Measurements from ENCODE around the gene FBXO44. TPM values are rescaled to one million over a fixed set of nuclear protein-coding genes. Genes with fewer than 3 reads are reported as not detected.
"Not testable (repeated sequence)": the region's sequence is repeated elsewhere in the genome, so short reads cannot be mapped to it uniquely, and the experiment has no call there.

FBXO44 gene
- total RNA-seq: 6.4 and 9.6 TPM in 2 replicates

GRCh38 chr1:11654137-11654938 is at the start of gene FBXO44, which contains the start of gene FBXO2:
Gene FBXO44 (plus strand): TSS chr1:11654877. CDS start chr1:11655836, 959 bp downstream.
Gene FBXO2 (minus strand): TSS chr1:11654429. CDS start chr1:11654340, 89 bp downstream.
- DNase-seq (ENCODE audit: low read depth in 2 of 2): peak in 1 of 2 donors; percentile 34

GRCh38 chr1:11606775-11607174 is 47.9 kb upstream of the FBXO44 start:
- DNase-seq (ENCODE audit: low read depth in 2 of 2): no peak

GRCh38 chr1:11608596-11609130 is 46.0 kb upstream of the FBXO44 start:
- DNase-seq (ENCODE audit: low read depth in 2 of 2): not testable (repeated sequence)

GRCh38 chr1:11609378-11609777 is 45.3 kb upstream of the FBXO44 start:
- DNase-seq (ENCODE audit: low read depth in 2 of 2): not testable (repeated sequence)

GRCh38 chr1:11610629-11611180 is 44.0 kb upstream of the FBXO44 start:
- DNase-seq (ENCODE audit: low read depth in 2 of 2): no peak

GRCh38 chr1:11611638-11612327 is 42.9 kb upstream of the FBXO44 start:
- DNase-seq (ENCODE audit: low read depth in 2 of 2): no peak

- no peak for DNase-seq (ENCODE audit: low read depth in 2 of 2)
Observed at GRCh38 chr1:11613347-11613746, 41.3 kb upstream of the FBXO44 start.

- no peak for DNase-seq (ENCODE audit: low read depth in 2 of 2)
Observed at GRCh38 chr1:11615090-11615489, 39.6 kb upstream of the FBXO44 start.

GRCh38 chr1:11616766-11617165 is 37.9 kb upstream of the FBXO44 start:
- DNase-seq (ENCODE audit: low read depth in 2 of 2): no peak

GRCh38 chr1:11617314-11617713 is 37.4 kb upstream of the FBXO44 start:
- no peak for DNase-seq (ENCODE audit: low read depth in 2 of 2)

GRCh38 chr1:11617741-11618140 is 36.9 kb upstream of the FBXO44 start:
- DNase-seq (ENCODE audit: low read depth in 2 of 2): no peak

GRCh38 chr1:11620405-11620804 is 34.3 kb upstream of the FBXO44 start:
- no peak for DNase-seq (ENCODE audit: low read depth in 2 of 2)

- DNase-seq (ENCODE audit: low read depth in 2 of 2): no peak
Observed at GRCh38 chr1:11620924-11621323, 33.8 kb upstream of the FBXO44 start.

- no peak for DNase-seq (ENCODE audit: low read depth in 2 of 2)
Observed at GRCh38 chr1:11622398-11622797, 32.3 kb upstream of the FBXO44 start.

GRCh38 chr1:11623702-11624101 is 31.0 kb upstream of the FBXO44 start:
- no peak for DNase-seq (ENCODE audit: low read depth in 2 of 2)

- DNase-seq (ENCODE audit: low read depth in 2 of 2): no peak
Observed at GRCh38 chr1:11626551-11626950, 28.1 kb upstream of the FBXO44 start.

GRCh38 chr1:11628767-11629166 is 25.9 kb upstream of the FBXO44 start:
- no peak for DNase-seq (ENCODE audit: low read depth in 2 of 2)

GRCh38 chr1:11629184-11630016 is 25.3 kb upstream of the FBXO44 start:
- DNase-seq (ENCODE audit: low read depth in 2 of 2): no peak

- DNase-seq (ENCODE audit: low read depth in 2 of 2): no peak
Observed at GRCh38 chr1:11634365-11635192, 20.1 kb upstream of the FBXO44 start.

- DNase-seq (ENCODE audit: low read depth in 2 of 2): no peak
Observed at GRCh38 chr1:11638121-11638520, 16.6 kb upstream of the FBXO44 start.
